IMR-90 (cell line): ENCODE results near the gene GALNT13. TPM values are rescaled to one million over a fixed set of nuclear protein-coding genes. Genes with fewer than 3 reads are reported as not detected.

ENCODE experiments used
- ATAC-seq: fragments of 200-7000 bp; cut with Tn5 transposase; 2 replicates; pipeline ENCODE4 v1.9.1; 2020; ENCODE audit warnings: low read depth, mild to moderate bottlenecking, moderate library complexity
- BruUV-seq: library from RNA; stranded (reverse); fragments of 400-500 nt; replicated peaks from 2 replicates; lab custom pipeline; 2021; lab: Mats Ljungman, UMichigan
- CTCF ChIA-PET: fragments of 300-600 bp; formaldehyde crosslinking; extraction: SDS; loops from one replicate; lab custom pipeline; 2021; ENCODE audit warnings: antibody characterized with exemption; lab: Yijun Ruan, JAX
- POLR2A ChIA-PET: fragments of 300-600 bp; sonication (Branson Sonifier 250); formaldehyde crosslinking; loops from one replicate; lab custom pipeline; 2022; ENCODE audit warnings: antibody characterized with exemption; ENCODE audit not compliant: unreplicated experiment; lab: Charles Lee
- DNase-seq: peaks from one replicate; pipeline ENCODE4 v3.0.0; 2013
- H2AFZ ChIP-seq: replicated peaks from 2 replicates; pipeline ENCODE3; 2013; ENCODE audit warnings: low read length, mild to moderate bottlenecking; ENCODE audit not compliant: poor library complexity
- H2AK5ac ChIP-seq: 2 replicates; pipeline ENCODE4 v1.6.1; 2013; ENCODE audit warnings: low read depth, low read length, inconsistent platforms
- H2AK9ac ChIP-seq: replicated peaks from 2 replicates; pipeline ENCODE3; 2013; ENCODE audit warnings: mild to moderate bottlenecking, low read depth, low read length, moderate library complexity; ENCODE audit not compliant: poor library complexity
- H2BK120ac ChIP-seq: 2 replicates; pipeline ENCODE4 v1.6.1; 2013; ENCODE audit warnings: low read depth, low read length, inconsistent platforms
- H2BK15ac ChIP-seq: 3 replicates; pipeline ENCODE4 v1.6.1; 2013; ENCODE audit warnings: low read depth, low read length, inconsistent platforms
- H2BK20ac ChIP-seq: 2 replicates; pipeline ENCODE4 v1.6.1; 2013; ENCODE audit warnings: low read depth, mild to moderate bottlenecking, inconsistent platforms, low read length, moderate library complexity
- H2BK5ac ChIP-seq: 2 replicates; pipeline ENCODE4 v1.6.1; 2013; ENCODE audit warnings: mild to moderate bottlenecking, low read depth, low read length, inconsistent platforms; ENCODE audit not compliant: poor library complexity, severe bottlenecking
- H3K14ac ChIP-seq: replicated peaks from 2 replicates; pipeline ENCODE4 v1.6.1; 2013; ENCODE audit warnings: low read depth, low read length, inconsistent platforms
- H3K18ac ChIP-seq: 2 replicates; pipeline ENCODE4 v1.6.1; 2013; ENCODE audit warnings: low read depth, low read length, control low read depth
- H3K23ac ChIP-seq: 2 replicates; pipeline ENCODE4 v1.6.1; 2013; ENCODE audit warnings: low read depth, low read length, inconsistent platforms
- H3K27ac ChIP-seq: 2 replicates; pipeline ENCODE4 v1.5.1; 2013; ENCODE audit warnings: mild to moderate bottlenecking, control low read depth, low read length; ENCODE audit not compliant: insufficient read depth
- H3K27me3 ChIP-seq: 2 replicates; pipeline ENCODE4 v1.6.1; 2013; ENCODE audit warnings: low read length; ENCODE audit not compliant: control insufficient read depth, insufficient read depth
- H3K36me3 ChIP-seq: 2 replicates; pipeline ENCODE4 v1.6.1; 2013; ENCODE audit warnings: low read length, mixed read lengths; ENCODE audit not compliant: control insufficient read depth, insufficient read depth
- H3K4ac ChIP-seq: 2 replicates; pipeline ENCODE4 v1.6.1; 2013; ENCODE audit warnings: low read depth, low read length, inconsistent platforms
- H3K4me1 ChIP-seq: 2 replicates; pipeline ENCODE4 v1.6.1; 2013; ENCODE audit warnings: low read length, mixed read lengths; ENCODE audit not compliant: control insufficient read depth, insufficient read depth
- H3K4me2 ChIP-seq: 2 replicates; pipeline ENCODE4 v1.6.1; 2013; ENCODE audit warnings: low read depth, mild to moderate bottlenecking, control low read depth, low read length, moderate library complexity
- H3K4me3 ChIP-seq: 2 replicates; pipeline ENCODE4 v1.5.1; 2013; ENCODE audit warnings: low read depth, mild to moderate bottlenecking, control low read depth, low read length, moderate library complexity; ENCODE audit not compliant: insufficient read depth
- H3K56ac ChIP-seq: 2 replicates; pipeline ENCODE4 v1.6.1; 2013; ENCODE audit warnings: low read length, inconsistent platforms; ENCODE audit not compliant: insufficient read depth; ENCODE audit errors: extremely low read depth
- H3K79me1 ChIP-seq, 2 experiments: 2 replicates each; pipeline ENCODE4 v1.6.1; 2013; ENCODE audit warnings: low read length in 2 of 2, inconsistent platforms in 1 of 2, low read depth in 1 of 2
- H3K9ac ChIP-seq: 2 replicates; pipeline ENCODE4 v1.6.1; 2013; ENCODE audit warnings: low read depth, low read length, control low read depth
- H3K9me1 ChIP-seq: 2 replicates; pipeline ENCODE4 v1.6.1; 2013; ENCODE audit warnings: low read length, inconsistent platforms; ENCODE audit not compliant: insufficient read depth
- H3K9me3 ChIP-seq: 2 replicates; pipeline ENCODE4 v1.6.1; 2013; ENCODE audit warnings: low read length; ENCODE audit not compliant: control insufficient read depth, insufficient read depth
- H4K20me1 ChIP-seq: 2 replicates; pipeline ENCODE4 v1.6.1; 2013; ENCODE audit warnings: low read length, inconsistent platforms; ENCODE audit not compliant: insufficient read depth
- H4K5ac ChIP-seq: 2 replicates; pipeline ENCODE4 v1.6.1; 2013; ENCODE audit warnings: mild to moderate bottlenecking, low read depth, low read length, control low read depth
- H4K8ac ChIP-seq, 2 experiments: 2 replicates each; pipeline ENCODE4 v1.6.1; 2013; ENCODE audit warnings: low read depth in 2 of 2, low read length in 2 of 2, control low read depth in 1 of 2, inconsistent platforms in 1 of 2
- H4K91ac ChIP-seq: 2 replicates; pipeline ENCODE4 v1.6.1; 2013; ENCODE audit warnings: low read depth, low read length, inconsistent platforms; ENCODE audit not compliant: insufficient read depth
- USF2 ChIP-seq: fragments of 150-350 bp; IDR thresholded peaks from 2 replicates; pipeline ENCODE4 v1.6.1; 2017; ENCODE audit warnings: mild to moderate bottlenecking, antibody characterized with exemption, low read length, low read depth
- WGBS, 2 experiments: methylation state at CpG; one replicate each; pipeline versions ENCODE4 v1.1.5 to v1.1.7; 2013; ENCODE audit warnings: missing lambda C conversion rate in 2 of 2; ENCODE audit not compliant: insufficient read length in 1 of 2; ENCODE audit errors: extremely low coverage in 2 of 2; 5-methylcytosine and 5-hydroxymethylcytosine counted together
- dilution Hi-C: fragments of 300-500 bp; cut with HindIII; formaldehyde crosslinking; loops from one replicate; pipeline ENCODE4 v1.14.3; 2018; ENCODE audit warnings: low sequenced_read_pairs; ENCODE audit not compliant: unreplicated experiment
- in situ Hi-C: fragments of 300-500 bp; cut with MboI; formaldehyde crosslinking; loops from 3 replicates; pipeline ENCODE4 v1.14.3; 2019; ENCODE audit warnings: low sequenced_read_pairs, inconsistent platforms, mixed read lengths
- intact Hi-C: fragments of 100-400 bp; cut with micrococcal nuclease; formaldehyde crosslinking; loops from 2 replicates; pipeline ENCODE4 v1.10.0; 2022
- polyA plus RNA-seq, 3 experiments: library from polyadenylated mRNA; depleted of rRNA; stranded (reverse); fragments of >200 nt; gene quantifications; 2 replicates each; pipeline ENCODE4 v1.2.3, GENCODE V29; 2012; ENCODE audit warnings: low replicate concordance in 1 of 3
- total RNA-seq: library from RNA; depleted of rRNA; stranded (reverse); fragments of >200 nt; gene quantifications from 2 replicates; pipeline ENCODE4 v1.2.3, GENCODE V29; 2012

The GALNT13 gene
- total and polyA plus RNA-seq, 2 of the 4 experiments (the other 2 are of a cell fraction) = 0.03 TPM; not detected in 1

- WGBS, 2 experiments = no CpG with 5 or more reads among the region's 3 CpGs
- H2AK5ac ChIP-seq = no peak overlapping the region
- no peaks in the 10 kb centered on the region; the same call in 1 of the 2 replicates for H3K9me3 ChIP-seq
- DNase-seq (no peak), ATAC-seq (no peak)
- no peak for TF ChIP-seq USF2
- ChIA-PET POLR2A (no interaction called here), CTCF (no interaction called here)
- H3K27ac ChIP-seq = no peak overlapping the region
- H4K8ac ChIP-seq = no peak overlapping the region
- no peak overlapping the region for H4K5ac ChIP-seq
- H2BK120ac ChIP-seq = no peak overlapping the region
- no peak overlapping the region for H4K91ac ChIP-seq
- intact Hi-C loops (no loop called here), in situ Hi-C loops (no loop called here), dilution Hi-C loops (no loop called here)
- no peaks in the 10 kb centered on the region for H3K9me1 ChIP-seq
- no peak overlapping the region for H3K9ac ChIP-seq
- H3K4me1 ChIP-seq = no peaks in the 10 kb centered on the region
- no peak overlapping the region for H3K56ac ChIP-seq
- no peak overlapping the region for H2BK5ac ChIP-seq
- no peak overlapping the region for H3K4me2 ChIP-seq
- H2BK15ac ChIP-seq = no peak overlapping the region
- no peaks in the 10 kb centered on the region for H4K20me1 ChIP-seq
- no peak overlapping the region for H2AFZ ChIP-seq
- H3K18ac ChIP-seq = no peak overlapping the region
- H2AK9ac ChIP-seq = no peak overlapping the region
- H3K4me3 ChIP-seq = no peak overlapping the region
- no peak overlapping the region for H3K14ac ChIP-seq
- no peaks in the 10 kb centered on the region for H3K27me3 ChIP-seq
- no TSS peak for BruUV-seq
- H3K4ac ChIP-seq = no peak overlapping the region
- no peak overlapping the region for H3K23ac ChIP-seq
- H3K79me1 ChIP-seq = no peaks in the 10 kb centered on the region
- H3K36me3 ChIP-seq = no peaks in the 10 kb centered on the region
- H2BK20ac ChIP-seq = no peak overlapping the region
Observed at GRCh38 chr2:154306266-154306970, 434.7 kb downstream of the GALNT13 start.
